Peyer's patch (tissue), 4 donors: ENCODE results near the gene CAPG. TPM values are rescaled to one million over a fixed set of nuclear protein-coding genes. Genes with fewer than 3 reads are reported as not detected.

Experiments
- DNase-seq, 3 donors: peaks; one replicate each; pipeline ENCODE4 v3.0.0-alpha.2; 2017 to 2019
- H3K27ac ChIP-seq, 4 donors: fragments of 200-600 bp; sonication (generic); one replicate each; pipeline ENCODE4 v1.5.1; 2016 to 2019
- H3K27me3 ChIP-seq, 2 donors: fragments of 200-600 bp; sonication (generic); one replicate each; pipeline ENCODE4 v1.5.1; 2019
- H3K36me3 ChIP-seq, 3 donors: fragments of 200-600 bp; sonication (generic); one replicate each; pipeline ENCODE4 v1.5.1; 2016 to 2019
- H3K4me1 ChIP-seq, 4 donors: fragments of 200-600 bp; sonication (generic); one replicate each; pipeline ENCODE4 v1.5.1; 2016 to 2019
- H3K4me3 ChIP-seq, 4 donors: fragments of 200-600 bp; sonication (generic); 1 replicate in 3 of 4; 2 replicates in 1 of 4; pipeline ENCODE4 v1.5.1; 2016 to 2019; ENCODE audit warnings: mild to moderate bottlenecking in 1 of 4
- H3K9me3 ChIP-seq, 4 donors: fragments of 200-600 bp; sonication (generic); one replicate each; pipeline ENCODE4 v1.5.1; 2016 to 2019; ENCODE audit warnings: mild to moderate bottlenecking in 1 of 4
- CTCF ChIP-seq, 6 experiments: fragments of 450-650 bp in 4 of 6; fragments of 200-600 bp in 2 of 6; sonication (generic) in 1 of 6; IDR thresholded peaks; one replicate each; pipeline ENCODE4 v1.5.1; 2017 to 2019; ENCODE audit warnings: antibody characterized with exemption in 6 of 6, mild to moderate bottlenecking in 3 of 6, moderate library complexity in 1 of 6
- POLR2A ChIP-seq, 2 donors: fragments of 450-650 bp; IDR thresholded peaks; one replicate each; pipeline ENCODE4 v1.5.1; 2017; ENCODE audit warnings: antibody characterized with exemption in 2 of 2, mild to moderate bottlenecking in 2 of 2, moderate library complexity in 2 of 2
- total RNA-seq, 4 donors: library from RNA; depleted of rRNA; stranded (reverse); fragments of >200 nt; gene quantifications; one replicate each; pipeline ENCODE4 v1.1.0, GENCODE V29; 2016

Gene CAPG
- total RNA-seq, 4 donors from 2014 or later: 22.4 to 61.9 (median 33.2) TPM

GRCh38 chr2:85431570-85432205 is 21.5 kb upstream of the CAPG start:
- Histone ChIP-seq H3K27ac (no peak overlapping the region), H3K36me3 (no peaks in the 10 kb centered on the region), H3K4me3 (no peak overlapping the region), H3K9me3 (no peaks in the 10 kb centered on the region), H3K4me1 (peaks cover 0 to 20% (median 2%) of the 10 kb centered on the region in 4 donors), H3K27me3 (no peaks in the 10 kb centered on the region)
- no peak for DNase-seq
- TF ChIP-seq CTCF (IDR thresholded peaks at IDR 0.05) (no peak), POLR2A (IDR thresholded peaks at IDR 0.05) (no peak)

- Histone ChIP-seq H3K27me3 (no peaks in the 10 kb centered on the region), H3K4me1 (peaks cover 0 to 16% (median 1%) of the 10 kb centered on the region in 4 donors), H3K36me3 (no peaks in the 10 kb centered on the region), H3K27ac (no peak overlapping the region), H3K4me3 (no peak overlapping the region), H3K9me3 (no peaks in the 10 kb centered on the region)
- TF ChIP-seq CTCF (IDR thresholded peaks at IDR 0.05) (no peak), POLR2A (IDR thresholded peaks at IDR 0.05) (no peak)
- no peak for DNase-seq
These were observed 20.8 kb upstream of the CAPG start for GRCh38 chr2:85430752-85431569.

GRCh38 chr2:85429924-85430289 is 19.7 kb upstream of the CAPG start:
- H3K4me1 ChIP-seq: peaks cover 0 to 12% (median 1%) of the 10 kb centered on the region in 4 donors
- TF ChIP-seq POLR2A (IDR thresholded peaks at IDR 0.05) (no peak), CTCF (IDR thresholded peaks at IDR 0.05) (no peak)

GRCh38 chr2:85429213-85429923 is 19.2 kb upstream of the CAPG start:
- peaks cover 0 to 8% (median 1%) of the 10 kb centered on the region in 4 donors for H3K4me1 ChIP-seq
- H3K9me3 ChIP-seq: no peaks in the 10 kb centered on the region
- H3K36me3 ChIP-seq: no peaks in the 10 kb centered on the region
- H3K4me3 ChIP-seq: no peak overlapping the region
- no peaks in the 10 kb centered on the region for H3K27me3 ChIP-seq
- DNase-seq: no peak
- TF ChIP-seq POLR2A (IDR thresholded peaks at IDR 0.05) (no peak), CTCF (IDR thresholded peaks at IDR 0.05) (no peak)
- no peak overlapping the region for H3K27ac ChIP-seq

More at GRCh38 chr2:85429924-85430289, 19.7 kb upstream of the CAPG start:
- Histone ChIP-seq H3K4me3 (no peak overlapping the region), H3K9me3 (no peaks in the 10 kb centered on the region), H3K27ac (no peak overlapping the region), H3K27me3 (no peaks in the 10 kb centered on the region), H3K36me3 (no peaks in the 10 kb centered on the region)
- DNase-seq: no peak

GRCh38 chr2:85428343-85428881 is 18.2 kb upstream of the CAPG start:
- no peaks in the 10 kb centered on the region for H3K9me3 ChIP-seq
- DNase-seq: no peak
- no peaks in the 10 kb centered on the region for H3K4me1 ChIP-seq
- no peaks in the 10 kb centered on the region for H3K27me3 ChIP-seq
- no peak for TF ChIP-seq CTCF (IDR thresholded peaks at IDR 0.05)
- no peak for TF ChIP-seq POLR2A (IDR thresholded peaks at IDR 0.05)
- H3K36me3 ChIP-seq: no peaks in the 10 kb centered on the region
- H3K27ac ChIP-seq: no peak overlapping the region
- H3K4me3 ChIP-seq: no peak overlapping the region
